Testis (tissue), 3 donors: ENCODE data around the gene DDIAS. TPM values are rescaled to one million over a fixed set of nuclear protein-coding genes. Genes with fewer than 3 reads are reported as not detected.
"Not testable (repeated sequence)": the region's sequence is repeated elsewhere in the genome, so short reads cannot be mapped to it uniquely, and the experiment has no call there.

ENCODE experiments used
- DNase-seq: peaks from one replicate; pipeline ENCODE4 v3.0.0-alpha.2; 2019
- H3K27ac ChIP-seq, 2 donors: fragments of 200-600 bp; sonication (generic); one replicate each; pipeline ENCODE4 v1.5.1; 2019
- H3K27me3 ChIP-seq: fragments of 200-600 bp; sonication (generic); one replicate; pipeline ENCODE4 v1.5.1; 2019
- H3K36me3 ChIP-seq: fragments of 200-600 bp; sonication (generic); one replicate; pipeline ENCODE4 v1.5.1; 2017; ENCODE audit warnings: low read depth; ENCODE audit errors: missing control alignments
- H3K4me1 ChIP-seq: fragments of 200-600 bp; sonication (generic); one replicate; pipeline ENCODE4 v1.5.1; 2019
- H3K4me3 ChIP-seq, 2 donors: fragments of 200-600 bp; sonication (generic); one replicate each; pipeline ENCODE4 v1.5.1; 2017 to 2019
- H3K9me3 ChIP-seq: fragments of 200-600 bp; sonication (generic); one replicate; pipeline ENCODE4 v1.5.1; 2017
- POLR2A ChIP-seq: fragments of 450-650 bp; IDR thresholded peaks from one replicate; pipeline ENCODE4 v1.6.1; 2017; ENCODE audit warnings: antibody characterized with exemption, mild to moderate bottlenecking, moderate library complexity
- WGBS, 2 donors: methylation state at CpG; one replicate each; pipeline ENCODE4 v1.1.5; 2018; 5-methylcytosine and 5-hydroxymethylcytosine counted together
- intact Hi-C: fragments of 100-400 bp; cut with DNase I; formaldehyde crosslinking; loops from one replicate; pipeline ENCODE4 v1.15.1; 2023; ENCODE audit warnings: low total_unique reads
- polyA plus RNA-seq: library from polyadenylated mRNA; stranded (reverse); fragments of 350-450 nt; fragmentation: Illumina TruSeq; extraction: RNeasy Lipid Tissue Mini Kit (QIAGEN cat#74804); gene quantifications from one replicate; pipeline ENCODE4 v1.2.3, GENCODE V29; 2014; ENCODE audit warnings: low read depth, low replicate concordance; ENCODE audit not compliant: insufficient read depth
- total RNA-seq, 2 donors: library from RNA; depleted of rRNA; stranded (reverse); fragments of >200 nt; gene quantifications; one replicate each; pipeline ENCODE4 v1.2.3, GENCODE V29; 2016
- TF ChIP-seq, protein P1 (sequence below), 3 experiments: fragments of 450-650 bp in 2 of 3; fragments of 200-600 bp in 1 of 3; sonication (generic) in 1 of 3; IDR thresholded peaks; one replicate each; pipeline ENCODE4 v1.5.1; 2016 to 2019; ENCODE audit warnings: antibody characterized with exemption in 3 of 3, mild to moderate bottlenecking in 2 of 3, moderate library complexity in 1 of 3

The DDIAS gene
- total and polyA plus RNA-seq, 3 donors from 2014 or later, result 11.8 to 14.6 (median 13.4) TPM

- no peak for DNase-seq
- Histone ChIP-seq H3K4me3 (no peak overlapping the region), H3K27ac (no peak overlapping the region), H3K36me3 (no peaks in the 10 kb centered on the region), H3K27me3 (no peaks in the 10 kb centered on the region), H3K4me1 (no peaks in the 10 kb centered on the region), H3K9me3 (no peaks in the 10 kb centered on the region)
- 91 to 93% methylated on average over 4 of the region's 4 CpGs for WGBS, 2 donors
- intact Hi-C loops, result no loop called here
- TF ChIP-seq POLR2A, result no peak
- TF ChIP-seq, protein P1, sequence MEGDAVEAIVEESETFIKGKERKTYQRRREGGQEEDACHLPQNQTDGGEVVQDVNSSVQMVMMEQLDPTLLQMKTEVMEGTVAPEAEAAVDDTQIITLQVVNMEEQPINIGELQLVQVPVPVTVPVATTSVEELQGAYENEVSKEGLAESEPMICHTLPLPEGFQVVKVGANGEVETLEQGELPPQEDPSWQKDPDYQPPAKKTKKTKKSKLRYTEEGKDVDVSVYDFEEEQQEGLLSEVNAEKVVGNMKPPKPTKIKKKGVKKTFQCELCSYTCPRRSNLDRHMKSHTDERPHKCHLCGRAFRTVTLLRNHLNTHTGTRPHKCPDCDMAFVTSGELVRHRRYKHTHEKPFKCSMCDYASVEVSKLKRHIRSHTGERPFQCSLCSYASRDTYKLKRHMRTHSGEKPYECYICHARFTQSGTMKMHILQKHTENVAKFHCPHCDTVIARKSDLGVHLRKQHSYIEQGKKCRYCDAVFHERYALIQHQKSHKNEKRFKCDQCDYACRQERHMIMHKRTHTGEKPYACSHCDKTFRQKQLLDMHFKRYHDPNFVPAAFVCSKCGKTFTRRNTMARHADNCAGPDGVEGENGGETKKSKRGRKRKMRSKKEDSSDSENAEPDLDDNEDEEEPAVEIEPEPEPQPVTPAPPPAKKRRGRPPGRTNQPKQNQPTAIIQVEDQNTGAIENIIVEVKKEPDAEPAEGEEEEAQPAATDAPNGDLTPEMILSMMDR (IDR thresholded peaks at IDR 0.05), result no peak
These were observed 65.8 kb downstream of the DDIAS start for GRCh38 chr11:82967381-82967780.

DNA sequence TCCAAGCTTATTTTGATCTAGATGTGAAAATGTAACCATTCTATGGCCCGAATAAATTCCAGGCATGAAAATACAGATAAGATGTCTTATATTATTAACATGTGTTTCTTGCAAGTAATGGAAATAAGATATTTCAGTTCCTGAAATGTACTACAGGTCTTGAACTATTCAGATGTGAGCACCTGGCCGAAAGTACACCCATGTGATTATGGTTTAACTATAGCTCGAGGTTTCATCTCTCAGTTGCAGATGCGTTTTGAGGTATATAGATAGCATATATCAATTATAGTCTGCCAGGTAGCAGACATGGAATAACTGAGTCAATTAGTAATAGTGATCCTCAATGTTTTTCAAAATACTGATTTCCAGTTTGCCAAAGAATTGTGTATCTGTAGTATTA is 68.3 kb downstream of the DDIAS start:
- DNase-seq, result no peak
- TF ChIP-seq, protein P1 (IDR thresholded peaks at IDR 0.05), result no peak
- no peak for TF ChIP-seq POLR2A
- intact Hi-C loops, result no loop called here
- Histone ChIP-seq H3K9me3 (no peaks in the 10 kb centered on the region), H3K27ac (no peak overlapping the region), H3K4me1 (no peaks in the 10 kb centered on the region), H3K4me3 (no peak overlapping the region), H3K27me3 (no peaks in the 10 kb centered on the region), H3K36me3 (no peaks in the 10 kb centered on the region)
- 64 to 76% methylated on average over 4 of the region's 4 CpGs for WGBS, 2 donors

GRCh38 chr11:82970507-82971083 is 69.1 kb downstream of the DDIAS start:
- WGBS, 2 donors, result 59 to 73% methylated on average over 7 to 55 of the region's 60 CpGs
- H3K9me3 ChIP-seq, H3K4me1 ChIP-seq, DNase-seq, intact Hi-C loops, H3K36me3 ChIP-seq, H3K27me3 ChIP-seq, H3K27ac ChIP-seq: not testable (repeated sequence)
- H3K4me3 ChIP-seq, result peak overlapping the region; percentile 36 to 45

DNA sequence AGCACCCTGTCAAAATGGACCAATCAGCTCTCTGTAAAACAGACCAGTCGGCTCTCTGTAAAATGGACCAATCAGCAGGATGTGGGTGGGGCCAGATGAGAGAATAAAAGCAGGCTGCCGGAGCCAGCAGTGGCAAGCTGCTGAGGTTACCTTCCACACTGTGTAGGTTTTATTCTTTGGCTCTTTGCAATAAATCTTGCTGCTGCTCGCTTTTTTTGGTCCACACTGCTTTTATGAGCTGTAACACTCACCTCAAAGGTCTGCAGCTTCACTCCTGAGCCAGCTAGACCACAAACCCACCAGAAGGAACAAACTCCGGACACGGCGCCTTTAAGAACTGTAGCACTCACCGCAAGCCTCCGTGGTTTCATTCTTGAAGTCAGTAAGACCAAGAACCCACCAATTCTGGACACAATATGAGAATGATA is 70.0 kb downstream of the DDIAS start:
- H3K4me3 ChIP-seq, H3K36me3 ChIP-seq, H3K4me1 ChIP-seq, H3K27me3 ChIP-seq, H3K27ac ChIP-seq, H3K9me3 ChIP-seq, intact Hi-C loops: not testable (repeated sequence)
- WGBS, 2 donors, result 39 to 66% methylated on average over 8 of the region's 8 CpGs
- DNase-seq, result peak; percentile 62
- peak; percentile 23 for TF ChIP-seq POLR2A

GRCh38 chr11:82972103-82972502 is 70.6 kb downstream of the DDIAS start:
- intact Hi-C loops, result no loop called here
- H3K27me3 ChIP-seq, result no peaks in the 10 kb centered on the region
- no peaks in the 10 kb centered on the region for H3K4me1 ChIP-seq
- H3K36me3 ChIP-seq, result no peaks in the 10 kb centered on the region
- TF ChIP-seq POLR2A, result no peak
- TF ChIP-seq, protein P1 (IDR thresholded peaks at IDR 0.05), result no peak
- DNase-seq, result no peak
- 59 to 67% methylated on average over 1 of the region's 1 CpG for WGBS, 2 donors
- H3K27ac ChIP-seq, result no peak overlapping the region
- H3K4me3 ChIP-seq, result no peak overlapping the region
- H3K9me3 ChIP-seq, result no peaks in the 10 kb centered on the region

GRCh38 chr11:82974135-82974534 is 72.6 kb downstream of the DDIAS start:
- Histone ChIP-seq H3K36me3 (no peaks in the 10 kb centered on the region), H3K27ac (no peak overlapping the region), H3K4me1 (no peaks in the 10 kb centered on the region), H3K27me3 (no peaks in the 10 kb centered on the region), H3K9me3 (no peaks in the 10 kb centered on the region), H3K4me3 (no peak overlapping the region)
- 93 to 94% methylated on average over 2 of the region's 2 CpGs for WGBS, 2 donors
- DNase-seq, result no peak
- intact Hi-C loops, result no loop called here
- TF ChIP-seq, protein P1 (IDR thresholded peaks at IDR 0.05), result no peak
- no peak for TF ChIP-seq POLR2A
